ENCODE measurements around the gene FAIM. TPM values are rescaled to one million over a fixed set of nuclear protein-coding genes. Genes with fewer than 3 reads are reported as not detected.
A peak's percentile ranks its signal among the peaks of the same experiment; 100 is the strongest.
"Not testable (repeated sequence)": the region's sequence is repeated elsewhere in the genome, so short reads cannot be mapped to it uniquely, and the experiment has no call there.

The FAIM gene
- total RNA-seq, 1 donor from 2014 or later: 12.5 TPM

GRCh38 chr3:138600100-138600745 is 8.3 kb upstream of the FAIM start:
- Histone ChIP-seq H3K9me3 (ENCODE audit: control insufficient read depth in 3 of 3, low read length in 3 of 3) (no peaks in the 10 kb centered on the region), H3K27ac (ENCODE audit: low read depth, low read length) (no peak overlapping the region), H3K4me1 (ENCODE audit: control insufficient read depth in 3 of 3, insufficient read depth in 3 of 3, low read length in 3 of 3) (no peaks in the 10 kb centered on the region), H3K27me3 (ENCODE audit: control insufficient read depth in 3 of 3, insufficient read depth in 3 of 3, low read length in 3 of 3) (no peaks in the 10 kb centered on the region), H3K4me3 (ENCODE audit: low read length in 3 of 3) (no peak overlapping the region), H3K9ac (ENCODE audit: low read depth in 1 of 3, low read length in 3 of 3) (no peak overlapping the region), H3K36me3 (ENCODE audit: control insufficient read depth in 3 of 3, insufficient read depth in 3 of 3, low read length in 3 of 3) (no peaks in the 10 kb centered on the region)

- not testable (repeated sequence) for H3K9me3 ChIP-seq (ENCODE audit: control insufficient read depth in 3 of 3, low read length in 3 of 3); H3K4me3 ChIP-seq (ENCODE audit: low read length in 3 of 3); H3K9ac ChIP-seq (ENCODE audit: low read depth in 1 of 3, low read length in 3 of 3); H3K36me3 ChIP-seq (ENCODE audit: control insufficient read depth in 3 of 3, insufficient read depth in 3 of 3, low read length in 3 of 3); H3K27ac ChIP-seq (ENCODE audit: low read depth, low read length); H3K27me3 ChIP-seq (ENCODE audit: control insufficient read depth in 3 of 3, insufficient read depth in 3 of 3, low read length in 3 of 3); H3K4me1 ChIP-seq (ENCODE audit: control insufficient read depth in 3 of 3, insufficient read depth in 3 of 3, low read length in 3 of 3)
These were observed 6.9 kb upstream of the FAIM start for GRCh38 chr3:138601661-138602060.

GRCh38 chr3:138604106-138604595 is 4.4 kb upstream of the FAIM start:
- not testable (repeated sequence) for H3K36me3 ChIP-seq (ENCODE audit: control insufficient read depth in 3 of 3, insufficient read depth in 3 of 3, low read length in 3 of 3); H3K4me3 ChIP-seq (ENCODE audit: low read length in 3 of 3); H3K27ac ChIP-seq (ENCODE audit: low read depth, low read length); H3K9ac ChIP-seq (ENCODE audit: low read depth in 1 of 3, low read length in 3 of 3); H3K4me1 ChIP-seq (ENCODE audit: control insufficient read depth in 3 of 3, insufficient read depth in 3 of 3, low read length in 3 of 3); H3K9me3 ChIP-seq (ENCODE audit: control insufficient read depth in 3 of 3, low read length in 3 of 3); H3K27me3 ChIP-seq (ENCODE audit: control insufficient read depth in 3 of 3, insufficient read depth in 3 of 3, low read length in 3 of 3)

- Histone ChIP-seq H3K27ac (ENCODE audit: low read depth, low read length) (peak overlapping the region; percentile 91), H3K9me3 (ENCODE audit: control insufficient read depth in 3 of 3, low read length in 3 of 3) (no peaks in the 10 kb centered on the region), H3K36me3 (ENCODE audit: control insufficient read depth in 3 of 3, insufficient read depth in 3 of 3, low read length in 3 of 3) (no peaks in the 10 kb centered on the region), H3K9ac (ENCODE audit: low read depth in 1 of 3, low read length in 3 of 3) (peak overlapping the region in 2 of 3 donors; percentile 73 to 95), H3K4me1 (ENCODE audit: control insufficient read depth in 3 of 3, insufficient read depth in 3 of 3, low read length in 3 of 3) (peaks cover 10 to 13% (median 11%) of the 10 kb centered on the region in 3 donors), H3K4me3 (ENCODE audit: low read length in 3 of 3) (peak overlapping the region; percentile 91 to 93 (median 93)), H3K27me3 (ENCODE audit: control insufficient read depth in 3 of 3, insufficient read depth in 3 of 3, low read length in 3 of 3) (no peaks in the 10 kb centered on the region)
These were observed 1.3 kb downstream of the FAIM start for GRCh38 chr3:138609898-138610266.

- H3K4me3 ChIP-seq (ENCODE audit: low read length in 3 of 3): no peak overlapping the region
- no peak overlapping the region for H3K27ac ChIP-seq (ENCODE audit: low read depth, low read length)
- H3K27me3 ChIP-seq (ENCODE audit: control insufficient read depth in 3 of 3, insufficient read depth in 3 of 3, low read length in 3 of 3): no peaks in the 10 kb centered on the region
- no peaks in the 10 kb centered on the region for H3K36me3 ChIP-seq (ENCODE audit: control insufficient read depth in 3 of 3, insufficient read depth in 3 of 3, low read length in 3 of 3)
- no peaks in the 10 kb centered on the region for H3K9me3 ChIP-seq (ENCODE audit: control insufficient read depth in 3 of 3, low read length in 3 of 3)
- no peak overlapping the region for H3K9ac ChIP-seq (ENCODE audit: low read depth in 1 of 3, low read length in 3 of 3)
- no peaks in the 10 kb centered on the region for H3K4me1 ChIP-seq (ENCODE audit: control insufficient read depth in 3 of 3, insufficient read depth in 3 of 3, low read length in 3 of 3)
These were observed 6.9 kb downstream of the FAIM start for GRCh38 chr3:138615462-138615861.

- Histone ChIP-seq H3K9ac (ENCODE audit: low read depth in 1 of 3, low read length in 3 of 3) (no peak overlapping the region), H3K27me3 (ENCODE audit: control insufficient read depth in 3 of 3, insufficient read depth in 3 of 3, low read length in 3 of 3) (no peaks in the 10 kb centered on the region), H3K27ac (ENCODE audit: low read depth, low read length) (no peak overlapping the region), H3K36me3 (ENCODE audit: control insufficient read depth in 3 of 3, insufficient read depth in 3 of 3, low read length in 3 of 3) (peaks cover 0 to 3% (median 0%) of the 10 kb centered on the region in 3 donors), H3K9me3 (ENCODE audit: control insufficient read depth in 3 of 3, low read length in 3 of 3) (no peaks in the 10 kb centered on the region), H3K4me3 (ENCODE audit: low read length in 3 of 3) (no peak overlapping the region), H3K4me1 (ENCODE audit: control insufficient read depth in 3 of 3, insufficient read depth in 3 of 3, low read length in 3 of 3) (no peaks in the 10 kb centered on the region)
These were observed 11.9 kb downstream of the FAIM start for GRCh38 chr3:138620431-138620830.

GRCh38 chr3:138624518-138624917 is 15.9 kb downstream of the FAIM start:
- Histone ChIP-seq H3K27ac (ENCODE audit: low read depth, low read length) (no peak overlapping the region), H3K4me3 (ENCODE audit: low read length in 3 of 3) (no peak overlapping the region)

GRCh38 chr3:138625707-138626365 is 17.3 kb downstream of the FAIM start:
- Histone ChIP-seq H3K9me3 (ENCODE audit: control insufficient read depth in 3 of 3, low read length in 3 of 3) (no peaks in the 10 kb centered on the region), H3K36me3 (ENCODE audit: control insufficient read depth in 3 of 3, insufficient read depth in 3 of 3, low read length in 3 of 3) (peaks cover 5 to 19% (median 9%) of the 10 kb centered on the region in 3 donors), H3K4me3 (ENCODE audit: low read length in 3 of 3) (no peak overlapping the region), H3K27me3 (ENCODE audit: control insufficient read depth in 3 of 3, insufficient read depth in 3 of 3, low read length in 3 of 3) (no peaks in the 10 kb centered on the region), H3K9ac (ENCODE audit: low read depth in 1 of 3, low read length in 3 of 3) (no peak overlapping the region), H3K4me1 (ENCODE audit: control insufficient read depth in 3 of 3, insufficient read depth in 3 of 3, low read length in 3 of 3) (no peaks in the 10 kb centered on the region), H3K27ac (ENCODE audit: low read depth, low read length) (no peak overlapping the region)

More at GRCh38 chr3:138624518-138624917, 15.9 kb downstream of the FAIM start:
- Histone ChIP-seq H3K4me1 (ENCODE audit: control insufficient read depth in 3 of 3, insufficient read depth in 3 of 3, low read length in 3 of 3) (no peaks in the 10 kb centered on the region), H3K27me3 (ENCODE audit: control insufficient read depth in 3 of 3, insufficient read depth in 3 of 3, low read length in 3 of 3) (no peaks in the 10 kb centered on the region), H3K9me3 (ENCODE audit: control insufficient read depth in 3 of 3, low read length in 3 of 3) (no peaks in the 10 kb centered on the region), H3K36me3 (ENCODE audit: control insufficient read depth in 3 of 3, insufficient read depth in 3 of 3, low read length in 3 of 3) (peaks cover 2 to 10% (median 5%) of the 10 kb centered on the region in 3 donors), H3K9ac (ENCODE audit: low read depth in 1 of 3, low read length in 3 of 3) (no peak overlapping the region)

- H3K9me3 ChIP-seq (ENCODE audit: control insufficient read depth in 3 of 3, low read length in 3 of 3): no peaks in the 10 kb centered on the region
- no peak overlapping the region for H3K27ac ChIP-seq (ENCODE audit: low read depth, low read length)
- H3K36me3 ChIP-seq (ENCODE audit: control insufficient read depth in 3 of 3, insufficient read depth in 3 of 3, low read length in 3 of 3): peaks cover 5 to 25% (median 16%) of the 10 kb centered on the region in 3 donors
- no peak overlapping the region for H3K4me3 ChIP-seq (ENCODE audit: low read length in 3 of 3)
- H3K27me3 ChIP-seq (ENCODE audit: control insufficient read depth in 3 of 3, insufficient read depth in 3 of 3, low read length in 3 of 3): no peaks in the 10 kb centered on the region
- no peak overlapping the region for H3K9ac ChIP-seq (ENCODE audit: low read depth in 1 of 3, low read length in 3 of 3)
- no peaks in the 10 kb centered on the region for H3K4me1 ChIP-seq (ENCODE audit: control insufficient read depth in 3 of 3, insufficient read depth in 3 of 3, low read length in 3 of 3)
These were observed 21.0 kb downstream of the FAIM start for GRCh38 chr3:138629526-138629925.

- Histone ChIP-seq H3K4me3 (ENCODE audit: low read length in 3 of 3) (no peak overlapping the region), H3K9me3 (ENCODE audit: control insufficient read depth in 3 of 3, low read length in 3 of 3) (no peaks in the 10 kb centered on the region), H3K9ac (ENCODE audit: low read depth in 1 of 3, low read length in 3 of 3) (no peak overlapping the region), H3K36me3 (ENCODE audit: control insufficient read depth in 3 of 3, insufficient read depth in 3 of 3, low read length in 3 of 3) (peaks cover 0 to 3% (median 0%) of the 10 kb centered on the region in 3 donors), H3K27ac (ENCODE audit: low read depth, low read length) (no peak overlapping the region), H3K27me3 (ENCODE audit: control insufficient read depth in 3 of 3, insufficient read depth in 3 of 3, low read length in 3 of 3) (no peaks in the 10 kb centered on the region), H3K4me1 (ENCODE audit: control insufficient read depth in 3 of 3, insufficient read depth in 3 of 3, low read length in 3 of 3) (no peaks in the 10 kb centered on the region)
These were observed 30.1 kb downstream of the FAIM start for GRCh38 chr3:138638641-138639040.

Measured in skeletal muscle tissue (tissue), 4 donors.